ENCODE data around the gene LAMTOR2.

The LAMTOR2 gene

DNA sequence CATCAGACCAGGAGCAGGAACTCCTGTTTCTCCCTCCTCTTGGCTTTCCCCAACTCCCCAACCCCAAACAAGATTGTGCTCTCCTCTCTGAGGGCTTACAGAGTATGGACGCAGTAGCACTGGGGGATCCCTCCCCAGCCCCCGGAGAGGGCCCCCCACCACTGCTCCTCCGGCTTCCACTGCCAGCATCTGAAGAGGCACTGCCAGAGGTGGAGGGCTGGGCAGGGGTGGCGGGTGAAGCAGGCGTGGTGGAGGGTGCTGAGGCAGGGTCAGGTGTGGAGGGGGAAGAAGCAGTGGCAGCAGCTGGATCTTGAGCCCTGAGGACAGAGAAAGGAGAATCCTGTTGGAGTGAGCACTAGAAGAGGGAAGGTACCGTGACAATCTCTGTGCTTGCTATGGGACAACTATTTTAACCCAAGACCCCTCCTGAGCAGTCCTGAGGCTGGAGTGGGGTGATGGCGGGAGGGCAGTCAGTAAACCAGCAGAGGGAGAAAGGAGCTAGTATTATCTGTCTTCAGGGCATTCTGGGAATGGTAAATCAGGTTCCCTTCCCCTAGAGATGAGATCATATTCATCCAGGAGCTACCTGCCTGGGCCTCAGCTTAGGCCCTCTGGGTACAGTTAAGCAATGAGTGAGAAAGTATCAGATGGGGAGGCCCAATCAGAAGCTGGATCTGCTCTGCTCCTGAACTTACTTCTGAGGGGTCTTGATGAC, 3.4 kb upstream of the LAMTOR2 start:
- Histone ChIP-seq H3K4me1 (ENCODE audit: control insufficient read depth, insufficient read depth, low read length) (peaks cover 12% of the 10 kb centered on the region), H3K27ac (ENCODE audit: insufficient read depth, low read depth, low read length, poor library complexity, severe bottlenecking) (no peak overlapping the region), H3K36me3 (ENCODE audit: control insufficient read depth, insufficient read depth, low read length) (peaks cover 22% of the 10 kb centered on the region)

DNA sequence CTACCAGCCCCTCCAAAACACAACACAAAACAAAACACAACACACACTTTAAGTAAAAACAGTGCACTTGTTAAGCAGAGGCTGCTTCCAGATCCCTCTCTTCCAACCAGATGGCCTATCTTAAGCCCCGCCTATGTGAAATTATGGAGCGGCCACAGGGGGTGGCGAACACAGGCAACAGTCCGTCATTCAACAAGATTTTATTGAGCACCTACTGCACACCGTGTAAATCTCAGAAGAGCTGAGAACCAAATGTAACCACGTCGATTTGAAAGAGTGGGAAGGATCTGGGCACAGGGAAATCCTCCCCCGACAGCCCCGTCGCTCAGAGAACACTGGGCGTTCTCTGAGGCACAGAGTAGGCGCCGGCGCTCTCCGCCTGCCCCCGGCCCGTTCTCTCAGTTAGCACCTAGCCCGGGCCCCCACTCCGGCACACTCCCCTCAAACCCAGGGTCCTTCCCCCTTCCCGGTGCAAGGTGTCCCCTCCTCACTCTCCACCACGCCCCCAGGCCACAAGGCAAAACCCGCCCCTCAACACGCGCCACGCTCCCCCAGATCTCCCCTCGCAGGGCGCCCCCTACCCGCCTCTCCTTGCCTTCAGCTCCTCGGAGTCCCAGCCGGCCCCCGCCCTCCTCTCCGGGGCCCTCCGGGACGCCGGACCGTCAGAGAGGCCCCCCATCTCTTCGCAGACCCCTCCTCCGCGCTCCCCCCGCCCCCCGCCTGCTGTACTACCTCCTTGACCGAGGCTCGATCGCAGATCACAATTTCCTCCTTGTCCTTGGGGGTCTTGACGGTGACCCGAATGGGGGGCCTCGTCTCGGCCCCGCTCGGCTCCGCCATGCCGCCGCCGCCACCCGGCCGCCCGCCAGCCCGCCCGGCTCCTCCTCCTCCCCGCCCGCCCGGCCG, 1.5 kb upstream of the LAMTOR2 start:
- Histone ChIP-seq H3K4me1 (ENCODE audit: control insufficient read depth, insufficient read depth, low read length) (peaks cover 12% of the 10 kb centered on the region), H3K4me3 (ENCODE audit: insufficient read depth, low read depth, low read length) (peak overlapping the region; percentile 100), H3K27ac (ENCODE audit: insufficient read depth, low read depth, low read length, poor library complexity, severe bottlenecking) (peak overlapping the region; percentile 72), H3K9me3 (ENCODE audit: control insufficient read depth, low read length) (no peaks in the 10 kb centered on the region), H3K27me3 (ENCODE audit: control insufficient read depth, insufficient read depth, low read length, poor library complexity, severe bottlenecking) (no peaks in the 10 kb centered on the region), H3K36me3 (ENCODE audit: control insufficient read depth, insufficient read depth, low read length) (peaks cover 22% of the 10 kb centered on the region)
- 1% methylated on average over 51 to 53 of the region's 63 CpGs for WGBS, 2 experiments

More for the DNA sequence above, 3.4 kb upstream of the LAMTOR2 start:
- H3K27me3 ChIP-seq (ENCODE audit: control insufficient read depth, insufficient read depth, low read length, poor library complexity, severe bottlenecking): no peaks in the 10 kb centered on the region
- no peak overlapping the region for H3K4me3 ChIP-seq (ENCODE audit: insufficient read depth, low read depth, low read length)
- WGBS, 2 experiments: 87 to 95% methylated on average over 4 to 5 of the region's 7 CpGs
- no peaks in the 10 kb centered on the region for H3K9me3 ChIP-seq (ENCODE audit: control insufficient read depth, low read length)

DNA sequence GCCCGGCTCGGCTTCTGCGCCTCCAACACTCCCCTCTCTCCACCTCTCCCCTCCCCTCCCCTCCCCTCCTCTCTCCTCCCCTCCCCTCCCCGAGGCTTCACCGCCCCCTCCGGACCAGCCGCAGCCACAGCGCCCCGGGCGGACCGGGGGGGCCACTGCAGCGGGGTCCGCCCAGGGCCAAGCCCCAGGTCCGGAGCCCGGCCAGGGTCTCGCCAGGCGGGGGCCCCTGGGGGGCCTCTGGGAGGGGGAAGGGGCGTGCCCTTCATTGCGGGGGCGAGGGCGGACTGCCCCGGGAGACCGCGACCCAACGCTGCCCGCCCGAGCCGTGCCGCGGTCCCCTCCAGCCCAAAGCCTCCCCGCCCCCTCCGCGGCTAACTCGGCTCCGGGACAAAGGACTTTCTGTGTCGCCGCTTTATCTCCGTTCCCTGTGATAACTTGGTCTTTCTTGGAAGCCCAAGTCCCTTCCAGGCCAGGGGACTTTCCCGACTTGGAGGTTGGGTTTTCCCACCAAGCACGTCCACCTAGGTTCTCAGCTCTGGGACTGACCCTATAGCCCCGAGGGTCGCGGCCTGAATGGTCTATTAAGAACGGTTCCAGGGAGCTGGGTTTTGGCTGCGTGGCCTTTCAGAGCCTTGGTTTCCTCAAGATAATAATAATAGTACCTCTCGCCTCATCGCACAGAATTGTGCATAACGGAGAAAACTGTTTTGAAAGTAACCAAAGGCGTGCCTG, 648 bp upstream of the LAMTOR2 start, which contains the start of gene UBQLN4:
TSS of gene UBQLN4 (minus strand) at position 31 of the 732 bp plus-strand sequence. CDS start 97 bp downstream, outside the sequence.
- Histone ChIP-seq H3K4me1 (ENCODE audit: control insufficient read depth, insufficient read depth, low read length) (peaks cover 12% of the 10 kb centered on the region), H3K27me3 (ENCODE audit: control insufficient read depth, insufficient read depth, low read length, poor library complexity, severe bottlenecking) (no peaks in the 10 kb centered on the region), H3K36me3 (ENCODE audit: control insufficient read depth, insufficient read depth, low read length) (peaks cover 18% of the 10 kb centered on the region), H3K9me3 (ENCODE audit: control insufficient read depth, low read length) (no peaks in the 10 kb centered on the region), H3K27ac (ENCODE audit: insufficient read depth, low read depth, low read length, poor library complexity, severe bottlenecking) (peak within 1 kb of the TSS; percentile 99), H3K4me3 (ENCODE audit: insufficient read depth, low read depth, low read length) (peak within 1 kb of the TSS; percentile 100)
- 0% methylated on average over 45 to 46 of the region's 49 CpGs for WGBS, 2 experiments

DNA sequence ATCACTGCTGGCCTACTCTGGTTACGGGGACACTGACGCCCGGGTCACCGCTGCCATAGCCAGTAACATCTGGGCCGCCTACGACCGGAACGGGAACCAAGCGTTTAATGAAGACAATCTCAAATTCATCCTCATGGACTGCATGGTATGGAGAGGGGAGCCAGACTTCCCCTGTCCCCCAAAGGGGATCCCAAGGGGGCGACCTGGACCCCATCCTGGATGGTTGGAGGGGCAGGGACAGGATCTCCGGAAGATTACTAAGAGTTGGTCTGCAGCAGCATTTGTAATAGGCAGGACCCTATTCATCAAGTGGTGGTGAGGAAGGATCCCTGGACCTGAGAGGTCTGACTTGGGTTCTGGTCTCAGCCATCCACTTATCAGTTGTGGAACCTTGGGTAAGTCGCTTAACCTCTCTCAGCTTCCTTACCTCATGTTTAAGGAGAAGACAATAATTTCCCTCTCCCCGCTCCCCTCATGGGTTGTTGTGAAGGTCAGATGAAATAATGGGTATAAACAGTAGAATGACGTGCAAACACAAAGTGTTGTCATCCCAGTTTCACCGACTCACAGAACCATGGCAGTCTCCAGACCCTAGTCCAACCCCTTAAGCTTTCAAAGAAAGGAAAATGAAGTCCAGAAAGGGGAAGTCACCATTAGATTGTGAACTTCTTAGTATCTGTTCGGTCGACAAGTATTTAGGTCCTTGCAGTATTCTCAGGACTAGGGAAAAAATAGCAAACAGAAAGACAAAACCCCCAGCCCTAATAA, 883 bp downstream of the LAMTOR2 start:
- H3K36me3 ChIP-seq (ENCODE audit: control insufficient read depth, insufficient read depth, low read length): peaks cover 6% of the 10 kb centered on the region
- H3K9me3 ChIP-seq (ENCODE audit: control insufficient read depth, low read length): no peaks in the 10 kb centered on the region
- H3K27me3 ChIP-seq (ENCODE audit: control insufficient read depth, insufficient read depth, low read length, poor library complexity, severe bottlenecking): no peaks in the 10 kb centered on the region
- no peak overlapping the region for H3K27ac ChIP-seq (ENCODE audit: insufficient read depth, low read depth, low read length, poor library complexity, severe bottlenecking)
- H3K4me3 ChIP-seq (ENCODE audit: insufficient read depth, low read depth, low read length): peak overlapping the region; percentile 100
- WGBS, 2 experiments: 30 to 33% methylated on average over 16 to 17 of the region's 17 CpGs
- peaks cover 12% of the 10 kb centered on the region for H3K4me1 ChIP-seq (ENCODE audit: control insufficient read depth, insufficient read depth, low read length)

DNA sequence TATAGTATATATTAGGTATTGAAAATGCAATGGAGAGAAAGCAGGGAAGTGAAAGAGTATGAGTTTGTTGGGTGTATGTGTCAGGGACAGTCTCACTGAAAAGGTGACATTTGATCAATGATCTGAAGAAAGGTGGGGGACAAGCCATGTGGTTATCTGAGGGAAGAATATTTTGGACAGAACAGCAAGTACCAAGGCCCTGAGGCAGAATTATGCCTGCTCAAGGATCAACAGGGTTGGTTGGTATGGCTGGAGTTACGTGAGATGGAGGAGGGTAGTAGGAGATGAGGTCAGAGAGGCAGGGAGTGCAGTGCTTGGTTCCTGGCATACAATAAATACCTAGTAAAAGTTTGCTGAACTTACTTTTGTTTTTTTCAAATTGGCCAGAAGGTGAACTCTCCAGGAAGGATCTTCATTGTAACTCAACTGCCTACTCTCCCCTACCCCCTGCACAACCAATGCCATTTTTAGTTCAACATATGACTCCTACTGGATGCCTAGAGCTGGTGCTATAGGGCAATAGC, 1.8 kb downstream of the LAMTOR2 start:
- Histone ChIP-seq H3K27me3 (ENCODE audit: control insufficient read depth, insufficient read depth, low read length, poor library complexity, severe bottlenecking) (no peaks in the 10 kb centered on the region), H3K9me3 (ENCODE audit: control insufficient read depth, low read length) (no peaks in the 10 kb centered on the region), H3K4me1 (ENCODE audit: control insufficient read depth, insufficient read depth, low read length) (peaks cover 20% of the 10 kb centered on the region), H3K27ac (ENCODE audit: insufficient read depth, low read depth, low read length, poor library complexity, severe bottlenecking) (no peak overlapping the region), H3K36me3 (ENCODE audit: control insufficient read depth, insufficient read depth, low read length) (no peaks in the 10 kb centered on the region), H3K4me3 (ENCODE audit: insufficient read depth, low read depth, low read length) (no peak overlapping the region)
- WGBS, 2 experiments: 85 to 100% methylated on average over 1 of the region's 1 CpG

DNA sequence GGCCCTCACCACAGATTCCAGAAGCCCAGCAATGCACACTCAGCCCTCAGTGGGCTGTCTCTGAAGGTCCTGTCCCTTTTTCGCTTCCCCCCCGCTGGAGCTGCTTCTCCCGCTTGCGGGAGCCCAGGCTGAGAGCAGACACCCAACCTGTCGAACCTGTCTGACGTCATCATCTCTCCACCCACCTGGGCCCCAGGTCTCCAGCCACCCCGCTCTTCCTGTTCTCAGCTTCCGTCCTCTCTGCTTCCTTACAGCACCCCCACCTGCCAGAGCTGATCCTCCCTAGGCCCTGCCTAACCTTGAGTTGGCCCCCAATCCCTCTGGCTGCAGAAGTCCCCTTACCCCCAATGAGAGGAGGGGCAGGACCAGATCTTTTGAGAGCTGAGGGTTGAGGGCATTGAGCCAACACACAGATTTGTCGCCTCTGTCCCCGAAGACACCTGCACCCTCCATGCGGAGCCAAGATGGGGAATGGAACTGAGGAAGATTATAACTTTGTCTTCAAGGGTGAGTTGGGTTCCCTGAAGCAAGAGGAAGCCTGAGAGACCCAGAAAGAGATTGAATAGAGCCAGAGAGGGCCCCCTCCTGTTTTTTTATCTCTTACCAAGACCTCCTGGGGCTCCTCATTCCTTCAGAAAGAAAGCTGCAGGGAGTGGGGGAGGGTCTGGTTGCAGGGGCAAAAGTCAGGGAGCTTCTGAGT, 6.5 kb downstream of the LAMTOR2 start, which contains the start of gene RAB25:
TSS of gene RAB25 (plus strand) at position 224 of the 700 bp plus-strand sequence. CDS start at position 465, 241 bp downstream.
- whole genome bisulfite sequencing, 2 experiments: 9% methylated on average over 11 of the region's 11 CpGs
- peak within 1 kb of the TSS; percentile 19 for H3K4me3 ChIP-seq (ENCODE audit: insufficient read depth, low read depth, low read length)
- peak within 1 kb of the TSS; percentile 77 for H3K27ac ChIP-seq (ENCODE audit: insufficient read depth, low read depth, low read length, poor library complexity, severe bottlenecking)

DNA sequence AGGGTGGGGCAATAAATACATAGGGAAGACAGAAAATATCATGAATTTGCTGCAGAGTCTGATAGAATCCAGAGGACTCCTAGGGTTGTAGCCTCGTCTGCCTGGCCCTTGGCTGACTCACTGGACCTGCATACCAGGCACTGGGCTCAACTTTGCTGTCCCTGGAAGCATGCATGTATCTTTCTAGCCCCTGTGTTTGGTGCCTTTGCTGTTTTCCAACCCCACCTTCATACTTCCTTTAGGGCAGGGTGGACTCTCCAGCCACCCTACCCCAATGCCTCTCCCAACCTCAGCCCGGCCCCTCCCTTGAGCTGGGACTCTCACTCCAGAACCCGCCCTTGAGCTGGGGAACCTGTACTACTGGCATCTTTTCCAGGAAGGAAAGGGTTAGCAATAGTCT, 7.6 kb downstream of the LAMTOR2 start:
- H3K36me3 ChIP-seq (ENCODE audit: control insufficient read depth, insufficient read depth, low read length): no peaks in the 10 kb centered on the region
- peaks cover 33% of the 10 kb centered on the region for H3K4me1 ChIP-seq (ENCODE audit: control insufficient read depth, insufficient read depth, low read length)
- 84 to 87% methylated on average over 3 of the region's 3 CpGs for WGBS, 2 experiments
- no peaks in the 10 kb centered on the region for H3K9me3 ChIP-seq (ENCODE audit: control insufficient read depth, low read length)
- H3K27ac ChIP-seq (ENCODE audit: insufficient read depth, low read depth, low read length, poor library complexity, severe bottlenecking): peak overlapping the region; percentile 16
- H3K4me3 ChIP-seq (ENCODE audit: insufficient read depth, low read depth, low read length): no peak overlapping the region
- H3K27me3 ChIP-seq (ENCODE audit: control insufficient read depth, insufficient read depth, low read length, poor library complexity, severe bottlenecking): no peaks in the 10 kb centered on the region

More for the DNA sequence above, 6.5 kb downstream of the LAMTOR2 start, which contains the start of gene RAB25:
- Histone ChIP-seq H3K27me3 (ENCODE audit: control insufficient read depth, insufficient read depth, low read length, poor library complexity, severe bottlenecking) (no peaks in the 10 kb centered on the region), H3K9me3 (ENCODE audit: control insufficient read depth, low read length) (no peaks in the 10 kb centered on the region), H3K36me3 (ENCODE audit: control insufficient read depth, insufficient read depth, low read length) (no peaks in the 10 kb centered on the region), H3K4me1 (ENCODE audit: control insufficient read depth, insufficient read depth, low read length) (peaks cover 31% of the 10 kb centered on the region)

DNA sequence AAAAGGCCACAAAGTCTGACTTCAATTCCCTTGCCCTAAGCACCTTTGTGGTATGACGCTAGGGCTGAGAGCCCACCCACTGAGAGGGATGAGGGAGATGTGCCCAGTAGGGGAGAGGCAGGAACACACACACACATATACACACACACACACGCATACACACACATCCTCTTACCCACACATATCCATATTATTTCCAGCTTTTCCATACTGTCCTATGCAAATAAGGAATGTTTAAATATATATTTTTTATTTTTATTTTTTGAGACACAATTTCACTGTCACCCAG, 9.4 kb downstream of the LAMTOR2 start:
- H3K4me1 ChIP-seq (ENCODE audit: control insufficient read depth, insufficient read depth, low read length): peaks cover 33% of the 10 kb centered on the region
- WGBS, 2 experiments: 54 to 63% methylated on average over 2 of the region's 2 CpGs

DNA sequence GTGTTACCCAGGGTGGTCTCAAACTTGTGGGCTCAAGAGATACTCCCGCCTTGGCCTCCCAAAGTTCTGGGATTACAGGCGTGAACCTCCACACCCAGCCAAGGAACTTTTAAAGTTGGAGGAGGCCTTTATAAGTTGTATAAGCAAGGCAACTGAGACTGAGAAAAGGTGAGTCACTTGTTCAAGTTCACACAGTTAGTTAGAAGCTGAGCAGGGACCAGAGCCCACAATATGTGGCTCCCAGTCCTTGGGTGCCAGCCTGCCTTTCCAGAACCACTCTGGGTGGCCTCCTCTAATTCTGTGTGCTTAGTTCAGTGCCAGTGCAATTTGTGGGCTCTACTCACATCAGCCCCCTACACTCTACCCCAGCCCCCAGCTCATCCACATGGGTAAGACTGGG, 10.0 kb downstream of the LAMTOR2 start:
- Histone ChIP-seq H3K4me1 (ENCODE audit: control insufficient read depth, insufficient read depth, low read length) (peaks cover 33% of the 10 kb centered on the region), H3K4me3 (ENCODE audit: insufficient read depth, low read depth, low read length) (no peak overlapping the region), H3K27ac (ENCODE audit: insufficient read depth, low read depth, low read length, poor library complexity, severe bottlenecking) (no peak overlapping the region), H3K27me3 (ENCODE audit: control insufficient read depth, insufficient read depth, low read length, poor library complexity, severe bottlenecking) (no peaks in the 10 kb centered on the region), H3K36me3 (ENCODE audit: control insufficient read depth, insufficient read depth, low read length) (no peaks in the 10 kb centered on the region), H3K9me3 (ENCODE audit: control insufficient read depth, low read length) (no peaks in the 10 kb centered on the region)
- 90 to 97% methylated on average over 2 of the region's 2 CpGs for WGBS, 2 experiments

More for the DNA sequence above, 9.4 kb downstream of the LAMTOR2 start:
- no peak overlapping the region for H3K4me3 ChIP-seq (ENCODE audit: insufficient read depth, low read depth, low read length)
- no peaks in the 10 kb centered on the region for H3K36me3 ChIP-seq (ENCODE audit: control insufficient read depth, insufficient read depth, low read length)
- no peak overlapping the region for H3K27ac ChIP-seq (ENCODE audit: insufficient read depth, low read depth, low read length, poor library complexity, severe bottlenecking)
- H3K27me3 ChIP-seq (ENCODE audit: control insufficient read depth, insufficient read depth, low read length, poor library complexity, severe bottlenecking): no peaks in the 10 kb centered on the region
- no peaks in the 10 kb centered on the region for H3K9me3 ChIP-seq (ENCODE audit: control insufficient read depth, low read length)

Data from ectodermal cell (in vitro differentiated cells).